GM06990 (cell line): Measurements from ENCODE around the gene PAK5.
A peak's percentile ranks its signal among the peaks of the same experiment; 100 is the strongest.

Experiments used
- DNase-seq: peaks from one replicate; pipeline ENCODE4 v3.0.0-alpha.2; 2011; ENCODE audit not compliant: insufficient read length; ENCODE audit errors: extremely low read depth
- H3K27me3 ChIP-seq: replicated peaks from 2 replicates; pipeline ENCODE4 v1.6.0; 2011; ENCODE audit warnings: low read length; ENCODE audit not compliant: control insufficient read depth, insufficient read depth
- H3K36me3 ChIP-seq: 2 replicates; pipeline ENCODE4 v1.5.1; 2011; ENCODE audit warnings: low read length; ENCODE audit not compliant: control insufficient read depth, insufficient read depth
- H3K4me3 ChIP-seq: replicated peaks from 2 replicates; pipeline ENCODE4 v1.5.1; 2011; ENCODE audit warnings: low read depth, mild to moderate bottlenecking, control low read depth, low read length
- CTCF ChIP-seq: IDR thresholded peaks from 2 replicates; pipeline ENCODE4 v1.5.1; 2011; ENCODE audit warnings: low read length, control low read depth, mild to moderate bottlenecking, inconsistent platforms; ENCODE audit not compliant: insufficient read depth, poor library complexity, severe bottlenecking

The PAK5 gene

GRCh38 chr20:9629831-9630230, 209.0 kb downstream of the PAK5 start:
- no peak for TF ChIP-seq CTCF
- Histone ChIP-seq H3K4me3 (no peak overlapping the region), H3K27me3 (no peaks in the 10 kb centered on the region), H3K36me3 (no peaks in the 10 kb centered on the region)
- DNase-seq = no peak

- Histone ChIP-seq H3K27me3 (no peaks in the 10 kb centered on the region), H3K36me3 (no peaks in the 10 kb centered on the region), H3K4me3 (no peak overlapping the region)
- DNase-seq = no peak
- no peak for TF ChIP-seq CTCF
Observed at GRCh38 chr20:9628589-9628988, 210.3 kb downstream of the PAK5 start.

GRCh38 chr20:9628141-9628540, 210.7 kb downstream of the PAK5 start:
- Histone ChIP-seq H3K36me3 (no peaks in the 10 kb centered on the region), H3K4me3 (no peak overlapping the region), H3K27me3 (no peaks in the 10 kb centered on the region)
- DNase-seq = no peak
- no peak for TF ChIP-seq CTCF

- Histone ChIP-seq H3K27me3 (no peaks in the 10 kb centered on the region), H3K4me3 (no peak overlapping the region), H3K36me3 (no peaks in the 10 kb centered on the region)
- peak; percentile 7 for DNase-seq
- no peak for TF ChIP-seq CTCF
Observed at GRCh38 chr20:9627219-9627618, 211.7 kb downstream of the PAK5 start.

- TF ChIP-seq CTCF = no peak
- DNase-seq = no peak
Observed at GRCh38 chr20:9626357-9626756, 212.5 kb downstream of the PAK5 start.

GRCh38 chr20:9617940-9618339, 220.9 kb downstream of the PAK5 start:
- DNase-seq = no peak
- H3K4me3 ChIP-seq = no peak overlapping the region
- TF ChIP-seq CTCF = peak; percentile 49
- no peaks in the 10 kb centered on the region for H3K36me3 ChIP-seq
- no peaks in the 10 kb centered on the region for H3K27me3 ChIP-seq

More at GRCh38 chr20:9626357-9626756, 212.5 kb downstream of the PAK5 start:
- no peaks in the 10 kb centered on the region for H3K27me3 ChIP-seq
- H3K4me3 ChIP-seq = no peak overlapping the region
- no peaks in the 10 kb centered on the region for H3K36me3 ChIP-seq
